ENCODE measurements around the gene ZNF385D. TPM values are rescaled to one million over a fixed set of nuclear protein-coding genes. Genes with fewer than 3 reads are reported as not detected.

Gene ZNF385D
- total RNA-seq, 1 donor from 2014 or later, result 25.8 TPM

GRCh38 chr3:21613372-21614070 is 137.5 kb downstream of the ZNF385D start:
- DNase-seq (ENCODE audit: low spot score), result no peak

- no peak for DNase-seq (ENCODE audit: low spot score)
Observed at GRCh38 chr3:21601178-21601577, 149.8 kb downstream of the ZNF385D start.

GRCh38 chr3:21599890-21600289 is 151.1 kb downstream of the ZNF385D start:
- no peak for DNase-seq (ENCODE audit: low spot score)

GRCh38 chr3:21592828-21593227 is 158.2 kb downstream of the ZNF385D start:
- DNase-seq (ENCODE audit: low spot score), result no peak

- no peak for DNase-seq (ENCODE audit: low spot score)
Observed at GRCh38 chr3:21587894-21588293, 163.1 kb downstream of the ZNF385D start.

- no peak for DNase-seq (ENCODE audit: low spot score)
Observed at GRCh38 chr3:21585216-21585740, 165.7 kb downstream of the ZNF385D start.

- DNase-seq (ENCODE audit: low spot score), result no peak
Observed at GRCh38 chr3:21573291-21573690, 177.7 kb downstream of the ZNF385D start.

- no peak for DNase-seq (ENCODE audit: low spot score)
Observed at GRCh38 chr3:21564531-21564930, 186.5 kb downstream of the ZNF385D start.

- no peak for DNase-seq (ENCODE audit: low spot score)
Observed at GRCh38 chr3:21562243-21562642, 188.8 kb downstream of the ZNF385D start.

GRCh38 chr3:21561472-21561871 is 189.5 kb downstream of the ZNF385D start:
- DNase-seq (ENCODE audit: low spot score), result no peak

GRCh38 chr3:21551019-21551418 is 200.0 kb downstream of the ZNF385D start:
- DNase-seq (ENCODE audit: low spot score), result no peak

GRCh38 chr3:21544076-21544462 is 206.9 kb downstream of the ZNF385D start:
- no peak for DNase-seq (ENCODE audit: low spot score)

- DNase-seq (ENCODE audit: low spot score), result no peak
Observed at GRCh38 chr3:21543380-21544075, 207.5 kb downstream of the ZNF385D start.

GRCh38 chr3:21542656-21543379 is 208.2 kb downstream of the ZNF385D start:
- DNase-seq (ENCODE audit: low spot score), result no peak

GRCh38 chr3:21540265-21540664 is 210.7 kb downstream of the ZNF385D start:
- no peak for DNase-seq (ENCODE audit: low spot score)

GRCh38 chr3:21534462-21534861 is 216.5 kb downstream of the ZNF385D start:
- DNase-seq (ENCODE audit: low spot score), result no peak

- DNase-seq (ENCODE audit: low spot score), result no peak
Observed at GRCh38 chr3:21533002-21533401, 218.0 kb downstream of the ZNF385D start.

GRCh38 chr3:21531909-21532308 is 219.1 kb downstream of the ZNF385D start:
- DNase-seq (ENCODE audit: low spot score), result no peak

GRCh38 chr3:21528291-21528995 is 222.6 kb downstream of the ZNF385D start:
- no peak for DNase-seq (ENCODE audit: low spot score)

- DNase-seq (ENCODE audit: low spot score), result no peak
Observed at GRCh38 chr3:21526461-21526860, 224.5 kb downstream of the ZNF385D start.

GRCh38 chr3:21524133-21524532 is 226.9 kb downstream of the ZNF385D start:
- DNase-seq (ENCODE audit: low spot score), result no peak
